Fibroblast of the aortic adventitia (primary cell): ENCODE data around the gene REN. TPM values are rescaled to one million over a fixed set of nuclear protein-coding genes. Genes with fewer than 3 reads are reported as not detected.

Experiments used
- DNase-seq: peaks from one replicate; pipeline ENCODE4 v3.0.0-alpha.2; 2010; ENCODE audit warnings: low read depth
- H3K4me3 ChIP-seq: 2 replicates; pipeline ENCODE4 v1.5.1; 2011; ENCODE audit warnings: low read depth, mild to moderate bottlenecking, control low read depth, low read length, moderate library complexity
- total RNA-seq: library from RNA; depleted of rRNA; stranded (reverse); fragments of >200 nt; gene quantifications from 2 replicates; pipeline ENCODE4 v1.2.3, GENCODE V29; 2012; ENCODE audit warnings: low replicate concordance
- TF ChIP-seq, protein P1 (sequence below): IDR thresholded peaks from 2 replicates; pipeline ENCODE4 v1.5.1; 2011; ENCODE audit warnings: mild to moderate bottlenecking, low read length, control low read depth, inconsistent platforms; ENCODE audit not compliant: insufficient read depth

The REN gene
- total RNA-seq, 1 donor = not detected

DNA sequence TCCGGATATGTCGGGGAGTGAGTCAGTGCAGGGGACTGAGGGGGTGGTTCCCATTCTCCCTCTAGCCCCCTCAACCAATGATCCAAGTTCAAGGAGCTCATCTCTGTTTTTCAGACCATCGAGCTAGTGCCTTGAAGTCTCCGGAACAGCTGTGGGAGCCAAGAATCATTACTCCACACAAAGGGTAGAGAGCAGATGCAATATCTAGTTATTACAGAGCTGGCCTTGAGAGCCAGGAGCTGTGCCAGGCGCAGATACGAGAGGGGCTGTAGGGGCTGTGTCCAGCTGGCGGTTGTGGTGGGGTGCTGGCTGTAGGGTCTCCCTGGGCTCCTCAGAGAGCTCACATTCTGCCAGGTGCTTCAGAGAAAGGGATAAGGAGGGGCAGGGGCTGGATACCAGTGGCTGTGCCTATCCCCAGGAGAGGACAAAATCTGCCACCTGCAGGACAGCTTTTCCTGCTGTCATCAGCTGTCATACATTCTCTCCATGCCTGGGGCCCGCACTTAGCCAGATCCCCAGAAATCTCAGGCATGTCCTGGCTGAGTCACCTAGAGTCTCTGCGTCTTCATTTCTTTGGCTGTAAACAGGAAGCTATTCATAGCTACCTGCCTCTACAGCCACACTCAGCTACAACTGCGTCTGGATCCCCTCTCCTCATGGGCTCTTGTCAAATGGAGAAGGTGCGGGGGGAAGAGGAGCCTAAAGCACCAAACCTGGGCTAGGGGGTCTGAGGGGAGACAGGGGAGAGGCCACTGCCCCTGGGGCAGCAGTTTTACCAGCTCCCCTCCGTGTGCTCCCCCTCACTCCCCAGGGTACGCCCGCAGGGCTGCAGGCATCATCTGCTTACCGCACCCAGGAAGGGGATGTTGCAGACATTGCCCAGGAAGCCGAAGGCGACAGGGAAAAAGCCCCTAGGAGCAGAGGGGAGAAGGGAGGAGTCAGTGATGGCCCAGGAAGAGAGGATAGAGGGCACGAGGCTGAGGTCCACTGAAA, 32.5 kb upstream of the REN start:
- DNase-seq = peak; percentile 45
- H3K4me3 ChIP-seq = no peak overlapping the region
- TF ChIP-seq, protein P1, sequence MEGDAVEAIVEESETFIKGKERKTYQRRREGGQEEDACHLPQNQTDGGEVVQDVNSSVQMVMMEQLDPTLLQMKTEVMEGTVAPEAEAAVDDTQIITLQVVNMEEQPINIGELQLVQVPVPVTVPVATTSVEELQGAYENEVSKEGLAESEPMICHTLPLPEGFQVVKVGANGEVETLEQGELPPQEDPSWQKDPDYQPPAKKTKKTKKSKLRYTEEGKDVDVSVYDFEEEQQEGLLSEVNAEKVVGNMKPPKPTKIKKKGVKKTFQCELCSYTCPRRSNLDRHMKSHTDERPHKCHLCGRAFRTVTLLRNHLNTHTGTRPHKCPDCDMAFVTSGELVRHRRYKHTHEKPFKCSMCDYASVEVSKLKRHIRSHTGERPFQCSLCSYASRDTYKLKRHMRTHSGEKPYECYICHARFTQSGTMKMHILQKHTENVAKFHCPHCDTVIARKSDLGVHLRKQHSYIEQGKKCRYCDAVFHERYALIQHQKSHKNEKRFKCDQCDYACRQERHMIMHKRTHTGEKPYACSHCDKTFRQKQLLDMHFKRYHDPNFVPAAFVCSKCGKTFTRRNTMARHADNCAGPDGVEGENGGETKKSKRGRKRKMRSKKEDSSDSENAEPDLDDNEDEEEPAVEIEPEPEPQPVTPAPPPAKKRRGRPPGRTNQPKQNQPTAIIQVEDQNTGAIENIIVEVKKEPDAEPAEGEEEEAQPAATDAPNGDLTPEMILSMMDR = no peak

DNA sequence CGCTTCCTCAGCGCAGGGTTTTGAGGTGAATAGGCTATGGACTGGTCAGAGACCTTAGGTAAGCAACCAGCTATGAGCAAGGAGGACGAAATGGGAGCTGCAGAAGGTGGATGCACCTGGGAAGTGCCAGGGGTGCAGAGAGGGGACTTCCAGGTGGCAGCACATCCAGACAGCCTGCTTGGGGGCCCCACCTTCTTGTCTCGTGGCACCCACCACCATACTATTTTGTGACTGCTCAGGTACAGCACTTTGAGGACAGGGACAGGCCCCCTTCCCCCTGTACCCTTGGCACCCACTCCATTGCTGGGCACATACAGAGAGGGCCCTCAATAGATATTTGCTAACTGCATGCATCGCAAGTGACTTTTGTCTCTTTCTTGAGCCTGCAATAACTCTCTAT, 30.9 kb upstream of the REN start:
- H3K4me3 ChIP-seq = no peak overlapping the region
- no peak for DNase-seq
- TF ChIP-seq, protein P1 = no peak

DNA sequence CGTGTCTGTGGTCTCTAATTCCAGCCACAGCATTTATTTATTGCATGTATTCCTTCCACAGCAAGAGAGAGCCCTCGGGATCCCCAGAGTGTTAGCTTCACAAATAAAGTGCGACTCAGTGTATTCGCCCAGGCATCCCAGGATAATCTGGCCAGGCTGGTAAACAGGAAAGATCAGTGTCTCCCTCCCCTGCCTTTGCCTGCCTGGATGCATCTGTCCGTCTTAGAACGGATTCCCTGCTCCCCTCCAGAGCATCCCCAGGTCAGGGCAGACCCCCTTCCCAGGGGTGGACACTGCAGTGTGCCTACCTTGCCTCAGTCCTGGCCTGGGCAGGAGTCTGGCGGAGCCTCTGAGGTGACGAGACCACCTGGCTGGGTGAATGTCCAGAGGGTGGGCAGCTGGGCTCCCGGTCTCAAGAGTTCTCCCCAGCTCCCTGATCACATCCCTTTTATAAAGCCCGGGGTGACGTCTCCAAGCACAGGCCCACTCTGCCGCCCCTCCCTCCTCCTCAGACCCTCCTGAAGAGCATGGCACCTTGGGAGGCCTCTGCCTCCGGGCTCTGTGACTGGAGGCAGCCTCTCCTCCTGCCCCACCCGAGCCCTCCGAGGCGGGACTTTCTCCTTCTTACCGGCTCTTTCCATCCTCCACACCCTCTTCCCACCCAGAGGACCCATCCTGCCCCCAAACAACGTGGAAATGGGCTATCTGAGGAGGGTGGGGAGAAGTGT, 30.1 kb upstream of the REN start, which contains the start of gene KISS1:
Gene KISS1 (minus strand): TSS at position 424 of the 728 bp plus-strand sequence. CDS start 3,615 bp downstream, outside the sequence.
- no peak within 1 kb of the TSS for H3K4me3 ChIP-seq
- no peak for DNase-seq
- TF ChIP-seq, protein P1 = no peak

DNA sequence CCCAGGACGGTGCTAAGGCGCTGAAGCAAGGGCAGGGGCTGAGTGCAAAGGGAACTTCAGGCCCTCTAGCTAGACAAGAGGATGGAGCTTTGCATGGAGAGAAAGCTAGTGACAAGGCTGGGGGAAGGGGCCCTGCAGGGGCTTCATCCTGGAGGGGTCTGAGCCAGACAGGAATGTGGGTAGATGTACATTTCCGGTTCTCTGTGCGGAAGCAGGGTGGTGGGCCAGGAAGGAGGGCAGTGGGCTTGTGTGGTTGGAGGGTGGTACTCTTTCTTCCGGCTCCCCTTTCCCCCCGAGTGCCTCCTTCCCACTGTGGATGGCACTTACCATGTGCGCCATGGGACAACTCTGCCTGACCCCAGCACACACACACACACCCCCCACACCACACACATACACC, 28.6 kb upstream of the REN start:
- no peak for DNase-seq
- H3K4me3 ChIP-seq = no peak overlapping the region
- TF ChIP-seq, protein P1 = no peak

DNA sequence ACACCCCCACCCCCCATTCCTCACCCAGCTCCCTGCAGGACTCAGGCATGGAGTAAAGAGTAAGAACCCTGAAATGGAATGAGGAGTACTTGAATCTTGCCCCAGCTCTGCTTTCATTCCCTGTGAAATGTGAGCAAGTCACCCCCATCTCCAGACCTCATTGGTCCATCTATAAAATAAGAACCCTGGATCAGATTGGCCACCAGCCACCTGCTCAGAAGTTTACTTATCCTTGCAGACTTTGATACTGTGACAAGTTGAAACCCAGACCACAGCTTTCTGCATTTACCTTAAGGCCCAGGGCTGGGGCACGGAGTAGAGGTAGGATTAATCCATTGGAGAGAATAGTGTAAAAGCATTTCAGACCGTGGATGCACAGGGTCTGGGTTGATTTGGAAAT, 27.9 kb upstream of the REN start:
- DNase-seq = no peak
- TF ChIP-seq, protein P1 = no peak
- H3K4me3 ChIP-seq = no peak overlapping the region

DNA sequence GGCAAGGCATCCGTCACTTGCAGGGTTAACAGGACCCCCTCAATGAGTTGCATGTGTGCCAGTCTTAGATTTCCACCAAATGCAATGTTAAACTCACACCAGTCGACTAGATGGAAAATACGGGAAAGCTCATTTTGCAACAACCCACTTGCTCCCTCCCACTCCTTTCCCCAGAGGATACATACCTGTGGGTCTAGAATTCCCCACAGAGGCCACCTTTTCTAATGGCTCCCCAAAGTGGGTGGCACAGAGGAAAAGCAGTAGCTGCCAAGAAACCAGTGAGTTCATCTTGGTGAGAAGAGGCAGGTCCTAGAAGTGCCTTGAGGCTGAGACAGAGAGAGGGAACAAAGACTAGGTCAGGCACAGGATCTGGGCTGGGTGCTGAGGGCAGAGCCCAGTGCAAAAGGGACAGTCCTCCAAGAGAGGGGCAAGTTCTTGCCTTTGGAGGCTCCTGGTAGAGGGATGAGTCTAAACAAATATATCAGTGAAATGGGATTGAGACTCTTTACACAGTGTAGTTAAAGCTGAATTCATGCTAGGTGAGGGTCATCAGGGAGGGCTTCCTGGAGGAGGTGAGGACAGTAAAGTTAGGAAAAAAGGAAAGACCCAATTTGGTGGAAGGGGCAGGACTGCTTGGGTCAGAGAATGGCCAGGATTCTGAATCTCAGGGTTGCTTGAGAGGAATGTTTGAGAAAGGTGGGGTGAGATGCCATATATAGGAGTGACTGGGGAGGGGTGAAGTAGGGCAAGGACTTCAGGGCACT, 26.6 kb upstream of the REN start:
- DNase-seq = no peak
- H3K4me3 ChIP-seq = no peak overlapping the region
- TF ChIP-seq, protein P1 = no peak
